Activated CD8-positive, alpha-beta memory T cell treated with anti-CD3 and anti-CD28 coated beads, Interleukin-2, amount 50 U/mL, for 1 hour (primary cell): Measurements from ENCODE around the gene PHF12.
"Not testable (repeated sequence)": the region's sequence is repeated elsewhere in the genome, so short reads cannot be mapped to it uniquely, and the experiment has no call there.

Experiments used
- DNase-seq: peaks from one replicate; pipeline ENCODE4 v3.0.0-alpha.2; 2020; ENCODE audit errors: extremely low read depth

Gene PHF12

GRCh38 chr17:28883967-28884702, 67.2 kb downstream of the PHF12 start:
- DNase-seq = no peak

DNA sequence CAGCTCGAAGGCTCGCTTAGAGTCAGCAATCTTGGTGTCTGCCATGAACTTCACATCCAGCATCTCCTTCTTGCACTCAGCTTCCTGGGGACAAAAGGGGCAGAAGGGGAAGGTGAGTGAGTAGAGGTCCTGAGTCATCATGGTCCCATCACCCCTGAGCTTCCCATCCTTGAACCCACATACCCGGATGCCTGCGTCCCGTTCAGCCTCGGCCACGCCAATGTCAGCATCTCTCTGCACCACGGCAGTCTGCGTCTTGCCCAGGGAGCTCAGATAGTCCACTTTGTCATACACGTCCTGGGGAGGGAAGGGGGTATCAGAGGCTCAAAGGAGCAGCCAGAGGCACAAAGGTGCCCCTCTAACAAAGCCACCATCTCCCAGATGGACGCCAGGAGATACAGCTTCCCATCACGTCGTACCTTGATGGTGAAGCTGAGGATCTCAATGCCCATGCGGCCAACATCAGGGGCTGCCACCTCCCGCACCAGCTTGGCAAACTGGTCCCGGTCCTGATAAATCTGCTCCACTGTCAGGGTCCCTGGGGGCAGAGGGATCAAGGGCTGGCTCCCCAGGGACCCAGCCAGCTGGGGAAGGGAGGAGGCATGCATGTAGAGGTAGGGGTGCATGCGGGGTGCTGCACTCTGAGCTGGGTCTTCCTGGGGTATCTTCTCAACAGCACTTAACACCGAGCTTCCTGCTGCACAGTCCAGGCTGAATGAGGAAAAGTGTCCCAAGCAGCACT, 69.0 kb downstream of the PHF12 start:
- DNase-seq = no peak

DNA sequence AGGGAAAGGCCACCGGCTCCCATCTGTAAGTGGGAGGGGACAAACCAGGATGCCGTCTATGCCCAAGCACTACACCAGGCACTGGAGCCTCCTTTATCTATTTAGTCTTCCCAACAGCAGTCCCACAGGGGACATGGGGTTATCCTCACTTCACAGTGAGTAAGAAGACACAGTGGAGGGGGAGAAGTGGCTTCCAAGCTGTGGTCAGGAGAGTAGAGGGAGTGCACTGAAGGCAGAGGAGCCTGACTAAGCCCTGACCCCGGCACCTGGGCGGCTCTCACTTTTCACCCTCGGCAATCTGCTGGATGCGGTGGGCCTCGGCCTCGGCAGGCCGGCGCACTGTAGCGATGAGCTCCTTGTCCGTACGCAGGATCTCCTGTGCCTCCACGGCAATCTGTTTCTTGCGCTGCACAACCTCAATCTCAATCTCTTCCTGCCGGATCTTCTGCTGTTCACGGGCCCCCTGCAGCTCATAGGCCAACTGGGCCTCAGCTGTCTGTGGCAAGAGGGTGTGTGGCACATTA, 69.7 kb downstream of the PHF12 start:
- no peak for DNase-seq

- DNase-seq = no peak
These were observed 70.8 kb downstream of the PHF12 start for GRCh38 chr17:28880572-28880945.

DNA sequence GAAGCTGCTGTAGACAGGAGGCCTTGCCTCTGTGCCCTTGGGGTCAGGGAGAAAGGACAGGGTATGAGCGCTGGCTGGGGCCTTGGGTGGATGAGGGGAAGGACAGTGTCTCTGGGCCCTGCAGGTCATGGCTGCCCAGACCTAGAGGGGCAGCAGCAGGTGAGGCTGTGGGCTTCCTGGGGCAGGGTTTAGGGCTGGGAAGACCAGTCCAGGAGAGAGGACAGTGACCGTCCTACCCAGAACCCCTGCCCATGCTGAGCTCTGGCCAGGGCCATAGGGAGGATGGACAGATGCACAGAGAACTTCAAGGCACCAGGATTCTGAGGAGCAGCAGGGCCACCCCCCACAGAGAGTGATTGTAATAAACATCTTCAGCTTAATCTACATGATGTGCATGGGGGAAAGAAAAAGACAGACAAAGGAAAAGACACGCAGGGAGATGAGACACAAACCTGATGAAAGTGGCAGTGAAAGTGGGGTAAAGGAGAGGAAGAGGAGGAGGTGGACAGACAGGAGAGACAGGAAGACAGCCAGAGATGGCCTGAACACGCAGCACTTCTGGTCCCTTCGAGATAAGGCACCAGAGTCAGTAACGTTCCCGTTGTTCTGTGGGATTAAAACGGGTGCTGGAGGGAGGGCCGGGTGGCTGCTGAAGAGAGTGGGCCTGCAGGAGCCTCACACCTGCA, 71.3 kb downstream of the PHF12 start:
- DNase-seq = no peak

GRCh38 chr17:28878981-28879380, 72.3 kb downstream of the PHF12 start:
- no peak for DNase-seq

DNA sequence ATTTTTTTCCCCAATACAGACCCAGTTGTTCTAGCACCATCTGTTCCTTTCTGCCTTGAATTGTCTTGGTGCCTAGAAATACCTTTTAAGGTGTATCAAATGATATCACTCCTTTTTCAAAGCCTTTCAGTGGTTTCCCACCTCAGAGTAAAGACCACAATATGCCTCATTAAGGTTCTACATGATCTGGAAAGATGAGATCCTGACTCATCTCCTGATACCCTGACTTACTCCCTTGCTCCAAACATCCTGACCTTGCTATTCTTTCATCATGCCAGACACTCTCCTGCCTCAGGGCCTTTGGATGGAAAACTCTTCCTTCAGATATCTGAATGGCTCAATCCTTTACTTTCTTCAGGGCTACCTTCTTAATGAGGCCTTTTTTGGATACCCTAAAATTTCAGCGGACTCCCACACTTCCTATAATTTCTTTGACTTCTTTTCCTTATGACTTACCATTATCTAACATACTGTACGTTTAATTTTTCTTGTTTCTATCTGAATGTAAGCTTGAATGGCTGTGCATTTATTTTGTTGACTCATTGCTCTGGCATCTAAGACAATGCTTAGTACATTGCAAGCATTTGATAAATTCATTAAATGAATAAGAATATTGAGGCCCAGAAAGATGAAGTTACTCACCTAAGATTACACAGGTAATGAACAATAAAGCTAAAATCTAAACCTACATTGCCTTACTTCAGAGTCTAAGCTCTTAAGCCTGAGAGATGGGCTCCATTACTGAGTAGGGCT, 73.0 kb downstream of the PHF12 start:
- no peak for DNase-seq

DNA sequence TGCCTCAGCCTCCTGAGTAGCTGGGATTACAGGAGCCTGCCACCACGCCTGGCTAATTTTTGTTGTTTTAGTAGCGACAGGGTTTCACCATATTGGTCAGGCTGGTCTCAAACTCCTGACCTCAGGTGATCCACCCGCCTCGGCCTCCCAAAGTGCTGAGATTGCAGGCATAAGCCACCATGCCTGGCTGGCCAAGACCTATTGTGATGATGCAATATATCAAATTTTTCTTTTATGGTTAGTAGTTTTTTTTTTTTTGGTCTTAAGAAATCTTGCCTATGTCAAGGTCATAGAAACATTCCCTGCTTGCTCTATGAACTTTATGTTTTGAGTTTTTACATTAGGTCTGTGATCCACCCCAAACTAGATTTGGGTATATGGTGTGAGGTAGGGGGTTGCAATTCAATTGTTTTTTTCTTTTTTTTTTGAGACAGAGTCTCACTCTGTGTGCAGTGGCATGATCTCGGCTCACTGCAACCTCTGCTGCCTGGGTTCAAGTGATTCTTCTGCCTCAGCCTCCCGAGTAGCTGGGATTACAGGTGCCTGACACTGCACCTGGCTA, 74.1 kb downstream of the PHF12 start:
- not testable (repeated sequence) for DNase-seq

DNA sequence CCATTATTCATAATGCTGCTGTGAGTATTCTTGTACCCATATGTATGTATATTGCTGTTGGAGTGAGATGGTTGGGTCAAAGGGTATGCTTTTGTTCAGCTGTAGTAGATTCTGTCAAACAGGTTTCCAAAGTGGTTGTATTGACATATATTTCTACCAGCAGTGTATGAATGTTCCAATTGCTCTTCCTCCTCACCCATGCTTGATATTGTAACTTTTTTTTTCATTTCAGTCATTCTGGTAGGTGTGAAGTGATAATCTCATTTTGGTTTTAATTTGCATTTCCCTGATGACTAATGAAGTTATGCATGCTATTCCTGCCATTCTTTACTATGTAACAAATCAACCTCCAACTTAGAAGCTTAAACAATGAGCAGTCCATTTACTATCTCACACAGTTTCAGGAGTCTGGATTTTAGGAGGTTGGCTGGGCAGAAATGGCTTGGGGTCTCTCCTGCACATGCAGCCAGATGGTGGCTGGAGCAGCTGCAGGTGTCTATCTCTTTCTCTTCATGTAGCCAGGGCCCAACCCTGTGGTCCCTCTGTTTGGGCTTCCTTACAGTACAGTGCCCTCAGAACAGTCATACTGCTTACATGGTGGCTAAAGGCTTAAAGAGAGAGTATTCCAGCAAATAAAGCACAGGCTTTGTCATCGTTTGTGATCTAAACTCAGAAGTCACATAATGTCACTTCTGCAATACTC, 75.3 kb downstream of the PHF12 start:
- no peak for DNase-seq

DNA sequence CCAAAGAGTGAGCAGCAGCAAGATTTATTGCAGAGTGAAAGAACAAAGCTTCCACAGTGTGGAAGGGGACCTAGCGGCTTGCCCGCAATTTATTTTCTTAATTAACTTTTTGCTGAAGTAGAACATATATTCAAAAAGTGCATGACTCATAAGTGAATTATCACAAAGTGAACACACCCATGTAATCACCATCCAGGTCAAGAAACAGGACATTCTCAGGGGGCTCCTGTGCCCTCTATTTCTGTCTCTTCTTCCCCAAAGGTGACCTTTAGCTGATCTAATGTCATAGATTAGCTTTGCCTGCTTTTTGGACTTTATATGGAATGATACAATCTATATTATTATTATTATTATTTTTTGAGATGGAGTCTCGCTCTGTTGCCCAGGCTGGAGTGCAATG, 76.6 kb downstream of the PHF12 start:
- DNase-seq = no peak

DNA sequence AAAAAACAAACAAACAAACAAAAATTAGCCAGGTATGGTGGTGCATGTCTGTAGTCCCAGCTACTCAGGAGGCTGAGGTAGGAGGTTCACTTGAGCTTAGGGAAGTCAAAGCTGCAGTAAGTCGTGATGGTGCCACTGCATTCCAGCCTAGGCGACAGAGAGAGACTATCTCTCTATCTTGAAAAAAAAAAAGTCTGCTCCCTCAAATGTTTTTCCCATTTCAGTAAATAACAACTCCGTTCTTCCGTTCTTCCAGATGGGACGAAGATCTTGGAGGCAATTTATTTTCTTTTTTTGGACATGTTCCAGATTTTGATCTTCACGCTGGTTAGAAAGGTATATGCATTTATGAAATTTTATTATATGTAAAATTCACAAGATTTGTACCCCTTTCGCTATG, 77.5 kb downstream of the PHF12 start:
- DNase-seq = no peak

DNA sequence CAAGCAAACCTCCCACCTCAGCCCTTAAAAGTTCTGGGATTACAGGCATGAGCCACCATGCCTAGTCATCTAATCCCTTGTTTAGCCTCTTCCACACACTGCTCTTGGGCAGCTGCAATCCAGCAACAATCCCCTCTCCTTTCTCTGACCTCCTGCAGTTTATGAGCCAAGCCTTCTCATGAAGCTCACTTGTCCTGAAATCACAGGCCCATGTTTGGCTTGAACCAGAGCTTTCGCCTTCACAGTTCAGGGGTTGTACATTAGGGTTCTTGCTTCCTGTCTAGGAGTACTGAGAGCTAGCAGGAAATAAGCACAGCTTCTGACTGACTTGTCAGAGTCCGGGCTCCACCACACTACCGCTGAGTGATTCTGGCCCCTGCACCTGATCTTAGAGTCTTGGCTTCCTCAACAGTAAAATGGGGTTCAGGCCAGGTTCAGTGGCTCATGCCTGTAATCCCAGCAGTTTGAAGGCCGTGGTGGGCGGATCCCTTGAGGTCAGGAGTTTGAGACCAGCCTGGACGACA, 80.2 kb downstream of the PHF12 start:
- no peak for DNase-seq

GRCh38 chr17:28867276-28867675, 84.0 kb downstream of the PHF12 start:
- DNase-seq = no peak

GRCh38 chr17:28865946-28866752, 85.2 kb downstream of the PHF12 start:
- no peak for DNase-seq

DNA sequence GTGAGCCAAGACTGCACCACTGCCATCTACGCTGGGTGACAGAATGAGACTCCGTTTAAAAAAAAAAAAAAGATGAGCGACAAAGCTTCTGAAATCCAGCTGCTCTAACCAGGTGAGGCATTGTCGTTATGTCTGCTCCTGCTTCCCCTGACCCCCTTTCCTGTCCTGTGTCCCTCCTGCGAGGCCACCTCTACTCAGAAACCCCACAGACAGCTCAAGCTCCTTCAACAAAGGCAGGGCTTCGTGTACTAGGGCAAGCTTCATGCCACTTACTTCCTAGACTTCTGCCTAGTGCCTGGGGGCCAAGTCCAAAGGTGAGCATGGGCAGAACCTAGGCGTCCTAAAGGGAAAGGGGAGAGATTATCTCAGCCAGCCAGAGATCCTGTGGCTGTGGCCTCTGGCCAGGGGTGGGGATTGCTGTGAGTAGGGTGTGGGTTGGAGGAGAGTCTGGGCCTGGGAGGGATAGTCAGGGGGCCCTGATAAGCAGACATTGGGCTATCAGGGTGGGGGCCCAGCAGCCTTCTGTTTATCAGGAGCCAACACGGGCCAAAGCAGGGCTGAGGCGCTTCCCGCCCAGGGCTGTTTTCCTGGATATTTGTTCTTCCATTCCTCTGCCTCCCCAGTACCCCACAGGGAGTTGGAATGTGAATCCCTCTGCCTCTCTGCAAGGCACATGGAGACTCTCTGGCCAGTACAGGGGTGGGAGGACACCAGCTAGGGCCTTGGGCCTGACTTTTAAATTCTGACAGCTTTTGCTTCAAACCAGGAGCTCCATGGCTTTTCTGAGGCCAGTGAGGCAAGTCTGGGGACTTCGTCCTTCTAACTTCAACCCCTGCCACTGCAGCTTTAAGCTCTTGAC, 86.1 kb downstream of the PHF12 start:
- no peak for DNase-seq

- no peak for DNase-seq
These were observed 87.4 kb downstream of the PHF12 start for GRCh38 chr17:28863953-28864352.

GRCh38 chr17:28862561-28862960, 88.8 kb downstream of the PHF12 start:
- no peak for DNase-seq

GRCh38 chr17:28861393-28862203, 89.7 kb downstream of the PHF12 start:
- no peak for DNase-seq
